GM23248 (cell line): ENCODE results near the gene COPG2. TPM values are rescaled to one million over a fixed set of nuclear protein-coding genes. Genes with fewer than 3 reads are reported as not detected.

Experiments
- DNase-seq: peaks from one replicate; pipeline ENCODE4 v3.0.0-alpha.2; 2015
- H2AFZ ChIP-seq: fragments of 200-600 bp; sonication (generic); 2 replicates; pipeline ENCODE4 v1.6.1; 2016; ENCODE audit warnings: antibody characterized with exemption
- H3F3A ChIP-seq: fragments of 200-600 bp; sonication (generic); 2 replicates; pipeline ENCODE4 v1.6.1; 2016; ENCODE audit warnings: mild to moderate bottlenecking, antibody characterized with exemption, mixed run types; ENCODE audit not compliant: insufficient read depth
- H3K27ac ChIP-seq: fragments of 200-600 bp; sonication (generic); 2 replicates; pipeline ENCODE4 v1.5.1; 2016; ENCODE audit warnings: mild to moderate bottlenecking
- H3K27me3 ChIP-seq: fragments of 200-600 bp; sonication (generic); replicated peaks from 2 replicates; pipeline ENCODE4 v1.6.1; 2016; ENCODE audit warnings: mild to moderate bottlenecking; ENCODE audit not compliant: insufficient read depth
- H3K36me3 ChIP-seq: fragments of 200-600 bp; sonication (generic); 2 replicates; pipeline ENCODE4 v1.6.1; 2016; ENCODE audit warnings: low read depth, mild to moderate bottlenecking
- H3K4me1 ChIP-seq: fragments of 200-600 bp; sonication (generic); 2 replicates; pipeline ENCODE4 v1.6.1; 2016; ENCODE audit warnings: mild to moderate bottlenecking; ENCODE audit not compliant: insufficient read depth
- H3K4me2 ChIP-seq: fragments of 200-600 bp; sonication (generic); one replicate; pipeline ENCODE4 v1.6.1; 2016; ENCODE audit warnings: mild to moderate bottlenecking; ENCODE audit not compliant: unreplicated experiment
- H3K4me3 ChIP-seq: fragments of 200-600 bp; sonication (generic); 2 replicates; pipeline ENCODE4 v1.5.1; 2016; ENCODE audit warnings: mild to moderate bottlenecking
- H3K79me2 ChIP-seq: fragments of 200-600 bp; sonication (generic); 2 replicates; pipeline ENCODE4 v1.6.1; 2016; ENCODE audit warnings: mild to moderate bottlenecking; ENCODE audit not compliant: insufficient read depth
- H3K9ac ChIP-seq: fragments of 200-600 bp; sonication (generic); 2 replicates; pipeline ENCODE4 v1.6.1; 2016; ENCODE audit warnings: mild to moderate bottlenecking
- H3K9me2 ChIP-seq: fragments of 200-600 bp; sonication (generic); 2 replicates; pipeline ENCODE4 v1.6.1; 2016; ENCODE audit warnings: mixed run types, mild to moderate bottlenecking, moderate library complexity; ENCODE audit not compliant: insufficient read depth
- H3K9me3 ChIP-seq: fragments of 200-600 bp; sonication (generic); one replicate; pipeline ENCODE4 v1.6.1; 2017; ENCODE audit warnings: low read depth
- H4K20me1 ChIP-seq: fragments of 200-600 bp; sonication (generic); 2 replicates; pipeline ENCODE4 v1.6.0; 2016; ENCODE audit not compliant: insufficient read depth
- EZH2 ChIP-seq: fragments of 200-600 bp; sonication (generic); IDR thresholded peaks from 2 replicates; pipeline ENCODE4 v1.6.1; 2018; ENCODE audit warnings: antibody characterized with exemption, mild to moderate bottlenecking; ENCODE audit not compliant: insufficient read depth, poor library complexity, severe bottlenecking
- EZH2phosphoT487 ChIP-seq: fragments of 200-600 bp; sonication (generic); IDR thresholded peaks from 2 replicates; pipeline ENCODE4 v1.6.1; 2018; ENCODE audit warnings: antibody characterized with exemption, moderate library complexity, mild to moderate bottlenecking, low read depth; ENCODE audit not compliant: insufficient read depth
- WGBS, 2 experiments: methylation state at CpG; one replicate each; pipeline ENCODE4 v1.1.6; 2015 to 2017; ENCODE audit warnings: low lambda C conversion rate in 2 of 2, low coverage in 1 of 2; ENCODE audit errors: missing lambda C conversion rate in 2 of 2; 5-methylcytosine and 5-hydroxymethylcytosine counted together
- in situ Hi-C: fragments of 300-500 bp; cut with MboI; formaldehyde crosslinking; loops from 2 replicates; pipeline ENCODE4 v1.15.0; 2020
- polyA plus RNA-seq: library from polyadenylated mRNA; unstranded; fragments of >200 nt; fragmentation: Nextera tagmentation; extraction: Ambion mirVana; gene quantifications from 2 replicates; pipeline ENCODE4 v1.2.1, GENCODE V29; 2016
- total RNA-seq: library from RNA; depleted of rRNA; stranded (reverse); fragments of >200 nt; shearing (Covaris generic); gene quantifications from 2 replicates; pipeline ENCODE4 v1.2.3, GENCODE V29; 2014

COPG2 gene
- total and polyA plus RNA-seq, 2 experiments from 2014 or later = 3.4 to 29.7 TPM

DNA sequence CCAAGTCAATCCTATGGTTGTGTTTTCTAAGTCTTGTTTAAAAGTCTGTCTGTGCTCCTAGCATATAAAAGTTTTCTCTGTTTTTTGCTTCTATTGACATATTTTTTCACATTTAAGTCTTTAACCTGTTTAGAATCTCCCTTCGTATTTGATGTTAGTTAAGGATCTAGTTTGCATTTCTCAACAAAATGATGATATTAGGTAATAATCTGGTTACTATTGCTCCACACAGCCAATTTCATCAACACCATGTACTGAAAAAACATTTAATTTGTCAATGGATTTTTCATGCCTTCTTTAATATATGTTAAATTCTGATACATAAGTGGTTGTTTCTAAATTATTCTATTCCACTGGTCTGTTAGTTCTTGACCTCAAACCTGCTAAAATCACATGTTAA, 35.3 kb upstream of the COPG2 start:
- H3K4me1 ChIP-seq = no peaks in the 10 kb centered on the region
- H3K9me2 ChIP-seq = no peaks in the 10 kb centered on the region
- no peaks in the 10 kb centered on the region for H3K9me3 ChIP-seq
- no peak overlapping the region for H2AFZ ChIP-seq
- H3K36me3 ChIP-seq = no peaks in the 10 kb centered on the region
- TF ChIP-seq EZH2 (no peak), EZH2phosphoT487 (no peak)
- H3F3A ChIP-seq = no peaks in the 10 kb centered on the region
- no peak overlapping the region for H3K27ac ChIP-seq
- WGBS, 2 experiments = 74 to 77% methylated on average over 1 of the region's 1 CpG
- DNase-seq = no peak
- H3K4me2 ChIP-seq = no peak overlapping the region
- no peaks in the 10 kb centered on the region for H4K20me1 ChIP-seq
- in situ Hi-C loops = loop anchor here (25.0 kb wide), 1 partner anchor 467 kb away; no protein-coding TSS in a partner anchor
- H3K27me3 ChIP-seq = no peaks in the 10 kb centered on the region
- no peak overlapping the region for H3K4me3 ChIP-seq
- no peaks in the 10 kb centered on the region for H3K79me2 ChIP-seq
- H3K9ac ChIP-seq = no peak overlapping the region

DNA sequence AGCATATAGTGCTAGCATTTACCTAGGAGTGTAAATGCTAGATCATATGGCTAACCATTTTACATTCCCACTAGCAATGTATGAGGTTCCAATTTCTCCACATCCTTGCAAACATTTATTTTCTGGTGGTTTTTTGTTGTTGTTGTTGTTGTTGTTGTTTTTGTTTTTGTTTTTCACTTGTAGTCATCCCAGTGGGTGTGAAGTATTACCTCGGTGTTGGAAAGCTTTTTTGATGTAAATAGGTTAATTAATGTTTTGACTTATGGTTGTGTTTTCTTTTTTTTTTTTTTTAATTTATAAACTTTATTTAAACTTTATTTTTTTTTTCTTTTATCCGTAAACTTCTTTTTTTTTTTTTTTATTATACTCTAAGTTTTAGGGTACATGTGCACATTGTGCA, 33.1 kb upstream of the COPG2 start:
- no peak overlapping the region for H2AFZ ChIP-seq
- H3K9me2 ChIP-seq = no peaks in the 10 kb centered on the region
- H3K4me2 ChIP-seq = no peak overlapping the region
- no peaks in the 10 kb centered on the region for H3K27me3 ChIP-seq
- no peaks in the 10 kb centered on the region for H3K9me3 ChIP-seq
- no peak overlapping the region for H3K27ac ChIP-seq
- no peak for TF ChIP-seq EZH2
- no peak for TF ChIP-seq EZH2phosphoT487
- H3K79me2 ChIP-seq = no peaks in the 10 kb centered on the region
- no peak overlapping the region for H3K4me3 ChIP-seq
- in situ Hi-C loops = loop anchor here (25.0 kb wide), 1 partner anchor 464 kb away; no protein-coding TSS in a partner anchor
- no peaks in the 10 kb centered on the region for H4K20me1 ChIP-seq
- no peaks in the 10 kb centered on the region for H3F3A ChIP-seq
- H3K9ac ChIP-seq = no peak overlapping the region
- H3K4me1 ChIP-seq = no peaks in the 10 kb centered on the region
- H3K36me3 ChIP-seq = no peaks in the 10 kb centered on the region
- WGBS, 2 experiments = 88 to 90% methylated on average over 1 to 2 of the region's 2 CpGs
- no peak for DNase-seq

DNA sequence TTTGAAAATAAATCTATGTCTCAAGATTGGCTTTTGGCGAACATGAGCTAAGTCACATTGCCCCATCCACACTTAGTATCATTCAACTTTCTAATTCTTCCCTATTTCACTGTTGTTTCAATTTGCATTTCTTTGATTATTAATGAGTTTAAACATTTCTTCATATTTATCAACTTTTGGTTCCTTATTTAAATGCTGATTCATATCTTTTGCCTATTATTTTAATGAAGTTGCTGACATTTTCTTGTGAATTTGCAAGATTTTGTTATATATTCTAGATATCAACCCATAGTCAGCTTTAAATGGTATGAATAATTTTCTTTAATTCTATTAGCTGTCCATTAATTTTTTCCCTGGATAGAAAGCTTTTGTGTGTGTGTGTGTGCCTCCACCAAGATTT, 32.2 kb upstream of the COPG2 start:
- Histone ChIP-seq H3K4me3 (no peak overlapping the region), H3K9me2 (no peaks in the 10 kb centered on the region), H3K36me3 (no peaks in the 10 kb centered on the region), H3K4me1 (no peaks in the 10 kb centered on the region), H3K9me3 (no peaks in the 10 kb centered on the region), H3K9ac (no peak overlapping the region), H3F3A (no peaks in the 10 kb centered on the region), H4K20me1 (no peaks in the 10 kb centered on the region), H3K27ac (no peak overlapping the region), H3K27me3 (no peaks in the 10 kb centered on the region), H3K4me2 (no peak overlapping the region), H3K79me2 (no peaks in the 10 kb centered on the region), H2AFZ (no peak overlapping the region)
- TF ChIP-seq EZH2phosphoT487 (no peak), EZH2 (no peak)
- no peak for DNase-seq
- 53 to 56% methylated on average over 1 of the region's 1 CpG for WGBS, 2 experiments
- in situ Hi-C loops = loop anchor here (25.0 kb wide), 1 partner anchor 463 kb away; no protein-coding TSS in a partner anchor

GRCh38 chr7:130699686-130700085, 31.1 kb upstream of the COPG2 start:
- in situ Hi-C loops = loop anchor here (25.0 kb wide), 1 partner anchor 462 kb away; no protein-coding TSS in a partner anchor
- Histone ChIP-seq H3K9me2 (no peaks in the 10 kb centered on the region), H3K36me3 (no peaks in the 10 kb centered on the region), H3F3A (no peaks in the 10 kb centered on the region), H3K9me3 (no peaks in the 10 kb centered on the region), H4K20me1 (no peaks in the 10 kb centered on the region), H3K4me2 (no peak overlapping the region), H3K4me1 (no peaks in the 10 kb centered on the region), H2AFZ (no peak overlapping the region), H3K27me3 (no peaks in the 10 kb centered on the region), H3K27ac (no peak overlapping the region), H3K4me3 (no peak overlapping the region), H3K9ac (no peak overlapping the region), H3K79me2 (no peaks in the 10 kb centered on the region)
- TF ChIP-seq EZH2 = no peak
- TF ChIP-seq EZH2phosphoT487 = no peak
- DNase-seq = no peak
- WGBS, 2 experiments = 58 to 70% methylated on average over 4 of the region's 4 CpGs

DNA sequence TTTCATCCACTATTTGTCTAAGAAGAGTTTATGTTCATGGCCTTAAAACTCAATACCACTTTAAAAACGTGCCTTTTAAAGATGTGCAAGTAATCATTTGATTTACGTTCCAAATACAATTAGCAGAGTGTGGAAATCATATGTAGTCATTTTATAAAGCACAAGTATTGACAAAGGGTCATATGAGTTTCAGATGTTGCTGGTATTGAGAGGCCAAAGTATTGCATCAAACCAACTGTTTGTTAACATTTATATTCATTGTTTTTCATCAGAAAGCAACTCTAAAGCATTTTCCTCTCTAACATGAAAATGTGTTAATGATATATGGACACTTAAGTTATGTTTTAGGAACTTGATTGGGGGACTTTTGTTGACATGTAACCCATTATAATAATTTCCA, 29.3 kb upstream of the COPG2 start:
- no peak overlapping the region for H2AFZ ChIP-seq
- no peaks in the 10 kb centered on the region for H3K79me2 ChIP-seq
- H3K27me3 ChIP-seq = no peaks in the 10 kb centered on the region
- no peaks in the 10 kb centered on the region for H3F3A ChIP-seq
- no peak for TF ChIP-seq EZH2phosphoT487
- no peak overlapping the region for H3K9ac ChIP-seq
- no peak overlapping the region for H3K27ac ChIP-seq
- H3K4me2 ChIP-seq = no peak overlapping the region
- no peaks in the 10 kb centered on the region for H3K36me3 ChIP-seq
- no peak overlapping the region for H3K4me3 ChIP-seq
- DNase-seq = no peak
- H4K20me1 ChIP-seq = no peaks in the 10 kb centered on the region
- H3K9me3 ChIP-seq = no peaks in the 10 kb centered on the region
- H3K9me2 ChIP-seq = no peaks in the 10 kb centered on the region
- H3K4me1 ChIP-seq = no peaks in the 10 kb centered on the region
- WGBS, 2 experiments = 17 to 25% methylated on average over 2 of the region's 2 CpGs
- in situ Hi-C loops = no loop called here
